AG09319 (cell line): ENCODE measurements around the gene C5AR1.

ENCODE experiments used
- DNase-seq: peaks from one replicate; pipeline ENCODE4 v3.0.0-alpha.2; 2010; ENCODE audit warnings: low read depth; ENCODE audit errors: extremely low read depth
- CTCF ChIP-seq: IDR thresholded peaks from 2 replicates; pipeline ENCODE4 v1.5.1; 2011; ENCODE audit warnings: low read depth, mild to moderate bottlenecking, inconsistent platforms, low read length, moderate library complexity

Gene C5AR1

GRCh38 chr19:47302249-47302648 is 7.4 kb upstream of the C5AR1 start:
- DNase-seq, result no peak
- TF ChIP-seq CTCF, result no peak

- no peak for DNase-seq
- TF ChIP-seq CTCF, result no peak
These were observed 5.7 kb upstream of the C5AR1 start for GRCh38 chr19:47303966-47304365.

DNA sequence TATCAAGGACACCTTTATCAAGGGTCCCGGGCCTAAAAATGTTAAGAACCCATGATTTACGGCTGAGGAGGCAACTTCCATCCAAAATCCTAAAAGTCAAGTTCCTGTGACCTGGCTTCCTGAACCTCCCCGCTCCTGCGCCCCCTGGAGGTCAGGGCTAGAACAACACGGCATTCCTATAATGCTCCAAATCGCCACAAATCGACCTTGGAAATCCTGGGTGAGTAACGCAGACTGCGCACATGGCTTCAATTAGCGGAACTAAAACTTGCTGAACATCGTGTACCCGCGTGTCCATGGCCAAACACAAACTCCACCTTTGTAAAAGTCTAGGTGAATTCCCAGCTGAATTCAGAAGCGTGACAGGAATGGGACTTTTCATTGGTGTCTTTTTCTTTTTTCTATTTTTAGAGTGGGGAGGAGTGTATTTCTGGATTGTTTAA is 4.3 kb upstream of the C5AR1 start:
- peak; percentile 92 for DNase-seq
- no peak; the same call in none of the 2 replicates for TF ChIP-seq CTCF

DNA sequence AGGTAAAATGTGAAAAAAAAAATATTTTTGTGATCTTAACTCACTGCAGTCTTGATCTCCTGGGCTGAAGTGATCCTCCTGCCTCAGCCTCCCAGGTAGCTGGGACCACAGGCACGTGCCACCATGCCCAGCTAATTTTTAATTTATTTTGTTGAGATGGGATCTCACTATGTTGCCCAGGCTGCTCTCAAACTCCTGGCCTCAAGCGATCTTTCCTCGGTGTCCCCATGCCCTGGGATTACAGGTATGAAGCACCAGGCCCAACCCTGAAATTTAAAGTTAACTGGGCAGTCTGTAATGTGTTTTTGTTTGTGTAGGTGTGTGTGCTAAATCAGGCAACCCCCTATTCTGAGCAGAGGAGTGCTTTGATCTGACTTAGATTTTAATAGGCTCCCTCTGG is 3.4 kb upstream of the C5AR1 start:
- DNase-seq, result no peak
- no peak for TF ChIP-seq CTCF

GRCh38 chr19:47309038-47309437 is 623 bp upstream of the C5AR1 start:
- no peak for DNase-seq
- TF ChIP-seq CTCF, result no peak

GRCh38 chr19:47310323-47310722 is 662 bp downstream of the C5AR1 start:
- TF ChIP-seq CTCF, result no peak

GRCh38 chr19:47310819-47311218 is 1.2 kb downstream of the C5AR1 start:
- no peak for TF ChIP-seq CTCF
- DNase-seq, result no peak

More at GRCh38 chr19:47310323-47310722, 662 bp downstream of the C5AR1 start:
- DNase-seq, result no peak
